ENCODE results near the gene BMP7.
"Not testable (repeated sequence)": the region's sequence is repeated elsewhere in the genome, so short reads cannot be mapped to it uniquely, and the experiment has no call there.

- TF ChIP-seq POLR2A, POLR2AphosphoS5, EP300 (IDR thresholded peaks at IDR 0.05): not testable (repeated sequence)
- TF ChIP-seq, protein P1, sequence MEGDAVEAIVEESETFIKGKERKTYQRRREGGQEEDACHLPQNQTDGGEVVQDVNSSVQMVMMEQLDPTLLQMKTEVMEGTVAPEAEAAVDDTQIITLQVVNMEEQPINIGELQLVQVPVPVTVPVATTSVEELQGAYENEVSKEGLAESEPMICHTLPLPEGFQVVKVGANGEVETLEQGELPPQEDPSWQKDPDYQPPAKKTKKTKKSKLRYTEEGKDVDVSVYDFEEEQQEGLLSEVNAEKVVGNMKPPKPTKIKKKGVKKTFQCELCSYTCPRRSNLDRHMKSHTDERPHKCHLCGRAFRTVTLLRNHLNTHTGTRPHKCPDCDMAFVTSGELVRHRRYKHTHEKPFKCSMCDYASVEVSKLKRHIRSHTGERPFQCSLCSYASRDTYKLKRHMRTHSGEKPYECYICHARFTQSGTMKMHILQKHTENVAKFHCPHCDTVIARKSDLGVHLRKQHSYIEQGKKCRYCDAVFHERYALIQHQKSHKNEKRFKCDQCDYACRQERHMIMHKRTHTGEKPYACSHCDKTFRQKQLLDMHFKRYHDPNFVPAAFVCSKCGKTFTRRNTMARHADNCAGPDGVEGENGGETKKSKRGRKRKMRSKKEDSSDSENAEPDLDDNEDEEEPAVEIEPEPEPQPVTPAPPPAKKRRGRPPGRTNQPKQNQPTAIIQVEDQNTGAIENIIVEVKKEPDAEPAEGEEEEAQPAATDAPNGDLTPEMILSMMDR (IDR thresholded peaks at IDR 0.05), result not testable (repeated sequence)
These were observed 27.1 kb downstream of the BMP7 start for GRCh38 chr20:57239324-57239723.

All from sigmoid colon (tissue), 4 donors.